CD4-positive, alpha-beta T cell treated with Interleukin-2 at 100 ng/mL for 4 hours (primary cell): ENCODE results near the gene PTCHD4.

Experiments
- DNase-seq: peaks from one replicate; pipeline ENCODE4 v3.0.0-alpha.2; 2020; ENCODE audit warnings: low spot score

Gene PTCHD4

GRCh38 chr6:48099713-48100587 is 11.0 kb downstream of the PTCHD4 start:
- no peak for DNase-seq

- no peak for DNase-seq
These were observed 12.1 kb downstream of the PTCHD4 start for GRCh38 chr6:48098923-48099322.

GRCh38 chr6:48092550-48093217 is 18.3 kb downstream of the PTCHD4 start:
- no peak for DNase-seq

- no peak for DNase-seq
These were observed 20.5 kb downstream of the PTCHD4 start for GRCh38 chr6:48090546-48090945.

GRCh38 chr6:48087448-48087847 is 23.5 kb downstream of the PTCHD4 start:
- no peak for DNase-seq

GRCh38 chr6:48086187-48086586 is 24.8 kb downstream of the PTCHD4 start:
- DNase-seq, result no peak

GRCh38 chr6:48085131-48085741 is 25.8 kb downstream of the PTCHD4 start:
- no peak for DNase-seq

GRCh38 chr6:48084201-48084600 is 26.8 kb downstream of the PTCHD4 start:
- no peak for DNase-seq

- DNase-seq, result no peak
These were observed 30.6 kb downstream of the PTCHD4 start for GRCh38 chr6:48080227-48081009.

- no peak for DNase-seq
These were observed 32.9 kb downstream of the PTCHD4 start for GRCh38 chr6:48078120-48078519.

- DNase-seq, result no peak
These were observed 35.8 kb downstream of the PTCHD4 start for GRCh38 chr6:48075181-48075580.

- DNase-seq, result no peak
These were observed 36.8 kb downstream of the PTCHD4 start for GRCh38 chr6:48073976-48074767.

GRCh38 chr6:48071833-48072232 is 39.2 kb downstream of the PTCHD4 start:
- DNase-seq, result no peak

- DNase-seq, result no peak
These were observed 41.7 kb downstream of the PTCHD4 start for GRCh38 chr6:48069280-48069679.

GRCh38 chr6:48068278-48069251 is 42.4 kb downstream of the PTCHD4 start:
- no peak for DNase-seq

- no peak for DNase-seq
These were observed 43.1 kb downstream of the PTCHD4 start for GRCh38 chr6:48067886-48068277.

- no peak for DNase-seq
These were observed 43.8 kb downstream of the PTCHD4 start for GRCh38 chr6:48067148-48067712.

GRCh38 chr6:48061265-48061990 is 49.6 kb downstream of the PTCHD4 start:
- DNase-seq, result no peak
